B cell (primary cell): Measurements from ENCODE around the gene S100A10. TPM values are rescaled to one million over a fixed set of nuclear protein-coding genes. Genes with fewer than 3 reads are reported as not detected.

Source experiments
- ATAC-seq: fragments of 200-7000 bp; cut with Tn5 transposase; one replicate; pipeline ENCODE4 v1.10.0; 2021; ENCODE audit warnings: low read depth, mild to moderate bottlenecking, moderate number of reproducible peaks, moderate library complexity
- CTCF ChIA-PET: fragments of 350-600 bp; sonication (Branson Sonifier 250); formaldehyde crosslinking; loops from one replicate; lab custom pipeline; 2021; ENCODE audit warnings: antibody characterized with exemption, inconsistent platforms; lab: Charles Lee
- POLR2A ChIA-PET: fragments of 350-600 bp; sonication (Branson Sonifier 250); formaldehyde crosslinking; loops from one replicate; lab custom pipeline; 2021; ENCODE audit warnings: antibody characterized with exemption; lab: Charles Lee
- DNase-seq: peaks from one replicate; pipeline ENCODE4 v3.0.0; 2013
- H2AFZ ChIP-seq: 2 replicates; pipeline ENCODE4 v1.6.1; 2012; ENCODE audit warnings: mild to moderate bottlenecking, low read depth, low read length; ENCODE audit not compliant: insufficient read depth, poor library complexity, severe bottlenecking
- H3K27ac ChIP-seq, 2 donors: 1 replicate in 1 of 2; 2 replicates in 1 of 2; pipeline ENCODE4 v1.5.1; 2012 to 2013; ENCODE audit warnings: low read length in 2 of 2, mild to moderate bottlenecking in 2 of 2, moderate library complexity in 1 of 2
- H3K27me3 ChIP-seq, 4 experiments: fragments of 200-600 bp in 1 of 4; sonication (generic) in 1 of 4; replicated peaks in 1 of 4; 1 replicate in 2 of 4; 2 replicates in 2 of 4; pipeline versions ENCODE4 v1.6.1 to v1.7.0; 2013 to 2016; ENCODE audit warnings: low read length in 3 of 4, mild to moderate bottlenecking in 2 of 4, mixed read lengths in 1 of 4, moderate library complexity in 1 of 4; ENCODE audit not compliant: insufficient read depth in 4 of 4, control insufficient read depth in 3 of 4; ENCODE audit errors: control extremely low read depth in 1 of 4
- H3K36me3 ChIP-seq, 2 experiments: replicated peaks in 1 of 2; 1 replicate in 1 of 2; 2 replicates in 1 of 2; pipeline versions ENCODE4 v1.6.1 to v1.7.1; 2013; ENCODE audit warnings: low read length in 1 of 2; ENCODE audit not compliant: insufficient read depth in 2 of 2, control insufficient read depth in 1 of 2; ENCODE audit errors: control extremely low read depth in 1 of 2, extremely low read depth in 1 of 2
- H3K4me1 ChIP-seq, 2 donors: fragments of 200-600 bp in 1 of 2; sonication (generic) in 1 of 2; 1 replicate in 1 of 2; 2 replicates in 1 of 2; pipeline versions ENCODE4 v1.5.1 to v1.6.1; 2013 to 2017; ENCODE audit warnings: low read length in 2 of 2; ENCODE audit not compliant: control insufficient read depth in 2 of 2, insufficient read depth in 2 of 2
- H3K4me2 ChIP-seq: replicated peaks from 2 replicates; pipeline ENCODE3; 2012; ENCODE audit warnings: mild to moderate bottlenecking, low read depth, low read length; ENCODE audit not compliant: poor library complexity, severe bottlenecking
- H3K4me3 ChIP-seq, 5 experiments: fragments of 200-600 bp in 1 of 5; sonication (generic) in 1 of 5; 1 replicate in 3 of 5; 2 replicates in 2 of 5; pipeline versions ENCODE4 v1.5.1 to v1.7.0; 2011 to 2016; ENCODE audit warnings: low read length in 4 of 5, mild to moderate bottlenecking in 4 of 5, low read depth in 2 of 5, control low read depth in 1 of 5, moderate library complexity in 1 of 5; ENCODE audit not compliant: insufficient read depth in 1 of 5; ENCODE audit errors: control extremely low read depth in 1 of 5, extremely low read depth in 1 of 5
- H3K79me2 ChIP-seq: fragments of 200-600 bp; sonication (generic); one replicate; pipeline ENCODE4 v1.6.0; 2016; ENCODE audit warnings: low read length; ENCODE audit not compliant: control insufficient read depth, insufficient read depth
- H3K9ac ChIP-seq: fragments of 200-600 bp; sonication (generic); 2 replicates; pipeline ENCODE4 v1.6.1; 2017; ENCODE audit warnings: mild to moderate bottlenecking, low read length, moderate library complexity
- H3K9me3 ChIP-seq, 3 donors: one replicate each; pipeline versions ENCODE4 v1.6.1 to v1.7.1; 2013; ENCODE audit warnings: low read length in 2 of 3; ENCODE audit not compliant: control insufficient read depth in 2 of 3, insufficient read depth in 1 of 3; ENCODE audit errors: control extremely low read depth in 1 of 3
- H4K20me1 ChIP-seq: 2 replicates; pipeline ENCODE4 v1.6.0; 2012; ENCODE audit warnings: mild to moderate bottlenecking, low read length; ENCODE audit not compliant: insufficient read depth, control insufficient read depth, poor library complexity, severe bottlenecking
- H3K27ac Mint-ChIP-seq: one replicate; pipeline ENCODE4 v1.8.0; 2021; ENCODE audit warnings: mixed read lengths
- H3K27me3 Mint-ChIP-seq: one replicate; pipeline ENCODE4 v1.8.0; 2021; ENCODE audit warnings: mixed read lengths
- H3K4me1 Mint-ChIP-seq: one replicate; pipeline ENCODE4 v1.8.0; 2021; ENCODE audit warnings: mixed read lengths
- H3K4me3 Mint-ChIP-seq: one replicate; pipeline ENCODE4 v1.8.0; 2021; ENCODE audit warnings: mixed read lengths
- H3K9me3 Mint-ChIP-seq: one replicate; pipeline ENCODE4 v1.8.0; 2022; ENCODE audit warnings: mixed read lengths; ENCODE audit not compliant: insufficient read depth
- EZH2 ChIP-seq: IDR thresholded peaks from 2 replicates; pipeline ENCODE4 v1.6.1; 2012; ENCODE audit warnings: borderline replicate concordance, low read depth, mild to moderate bottlenecking, moderate library complexity, low read length; ENCODE audit not compliant: insufficient read depth, poor library complexity, severe bottlenecking
- WGBS: methylation state at CpG from one replicate; pipeline ENCODE4 v1.1.5; 2013; ENCODE audit warnings: missing lambda C conversion rate; ENCODE audit not compliant: insufficient coverage; 5-methylcytosine and 5-hydroxymethylcytosine counted together
- intact Hi-C: fragments of 100-400 bp; cut with micrococcal nuclease; formaldehyde crosslinking; loops from one replicate; pipeline ENCODE4 v1.10.0; 2022
- polyA plus RNA-seq: library from polyadenylated mRNA; depleted of rRNA; stranded (reverse); fragments of >200 nt; gene quantifications from 2 replicates; pipeline ENCODE4 v1.2.3, GENCODE V29; 2012
- total RNA-seq, 2 donors: library from RNA; stranded (reverse); fragments of 120-200 nt in 1 of 2; gene quantifications; 1 replicate in 1 of 2; 2 replicates in 1 of 2; pipeline versions ENCODE4 v1.2.3 to v1.2.4, GENCODE V29; 2013 to 2022
- TF ChIP-seq, protein P1 (sequence below): fragments of 200-600 bp; IDR thresholded peaks from one replicate; pipeline ENCODE4 v1.8.0; 2022; ENCODE audit warnings: antibody characterized with exemption, mild to moderate bottlenecking

Gene S100A10
- total and polyA plus RNA-seq, 2 donors (not counting 1 experiment from before 2014, with no cell fraction given), result 38.0 to 47.1 TPM

DNA sequence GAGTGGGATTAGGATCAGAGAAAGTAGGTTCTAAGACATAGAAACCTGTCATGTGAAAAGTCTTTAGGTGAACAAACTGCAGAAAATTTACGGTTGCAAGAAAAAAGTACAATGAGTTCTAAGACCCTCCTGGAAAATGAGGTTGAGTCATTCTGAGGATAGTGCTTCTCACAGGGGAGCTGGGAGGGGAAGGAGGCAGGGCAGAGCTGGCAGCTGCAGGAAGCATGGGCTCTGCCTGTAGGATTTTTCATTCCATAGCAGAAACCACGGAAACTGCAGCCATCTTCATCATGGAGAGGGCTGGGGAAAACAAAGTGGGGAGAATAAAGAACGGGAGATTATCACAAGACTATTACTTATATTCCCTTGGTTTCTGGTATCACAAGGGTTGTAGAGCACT lies 58.5 kb downstream of the S100A10 start:
- Histone ChIP-seq H3K9me3 (no peaks in the 10 kb centered on the region), H3K4me1 (peaks cover 0 to 2% of the 10 kb centered on the region in 2 donors), H3K27ac (no peak overlapping the region), H3K27me3 (peaks cover 0 to 3% (median 0%) of the 10 kb centered on the region in 4 experiments), H3K4me3 (no peak overlapping the region), H3K79me2 (no peaks in the 10 kb centered on the region), H3K4me2 (no peak overlapping the region), H4K20me1 (no peaks in the 10 kb centered on the region), H2AFZ (no peak overlapping the region), H3K36me3 (no peaks in the 10 kb centered on the region), H3K9ac (no peak overlapping the region)
- no peaks in the 10 kb centered on the region for H3K9me3 Mint-ChIP-seq
- peaks cover 12% of the 10 kb centered on the region for H3K27me3 Mint-ChIP-seq
- POLR2A ChIA-PET, result interaction anchor here (1.4 kb wide), 1 partner anchor 62 kb away, joined by 3 read pairs; no protein-coding TSS in a partner anchor
- DNase-seq, result no peak
- TF ChIP-seq, protein P1, sequence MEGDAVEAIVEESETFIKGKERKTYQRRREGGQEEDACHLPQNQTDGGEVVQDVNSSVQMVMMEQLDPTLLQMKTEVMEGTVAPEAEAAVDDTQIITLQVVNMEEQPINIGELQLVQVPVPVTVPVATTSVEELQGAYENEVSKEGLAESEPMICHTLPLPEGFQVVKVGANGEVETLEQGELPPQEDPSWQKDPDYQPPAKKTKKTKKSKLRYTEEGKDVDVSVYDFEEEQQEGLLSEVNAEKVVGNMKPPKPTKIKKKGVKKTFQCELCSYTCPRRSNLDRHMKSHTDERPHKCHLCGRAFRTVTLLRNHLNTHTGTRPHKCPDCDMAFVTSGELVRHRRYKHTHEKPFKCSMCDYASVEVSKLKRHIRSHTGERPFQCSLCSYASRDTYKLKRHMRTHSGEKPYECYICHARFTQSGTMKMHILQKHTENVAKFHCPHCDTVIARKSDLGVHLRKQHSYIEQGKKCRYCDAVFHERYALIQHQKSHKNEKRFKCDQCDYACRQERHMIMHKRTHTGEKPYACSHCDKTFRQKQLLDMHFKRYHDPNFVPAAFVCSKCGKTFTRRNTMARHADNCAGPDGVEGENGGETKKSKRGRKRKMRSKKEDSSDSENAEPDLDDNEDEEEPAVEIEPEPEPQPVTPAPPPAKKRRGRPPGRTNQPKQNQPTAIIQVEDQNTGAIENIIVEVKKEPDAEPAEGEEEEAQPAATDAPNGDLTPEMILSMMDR, result no peak
- TF ChIP-seq EZH2, result no peak
- no peak for ATAC-seq
- CTCF ChIA-PET, result interaction anchor here (1.1 to 11.7 kb wide), 13 partner anchors 9 to 64 kb away, joined by 3 to 341 read pairs (median 10); partner anchors contain the start of genes S100A10 and THEM4
- no peak overlapping the region for H3K27ac Mint-ChIP-seq
- intact Hi-C loops, result no loop called here
- peaks cover 7% of the 10 kb centered on the region for H3K4me1 Mint-ChIP-seq
- 92% methylated on average over 1 of the region's 3 CpGs for WGBS
- no peak overlapping the region for H3K4me3 Mint-ChIP-seq

DNA sequence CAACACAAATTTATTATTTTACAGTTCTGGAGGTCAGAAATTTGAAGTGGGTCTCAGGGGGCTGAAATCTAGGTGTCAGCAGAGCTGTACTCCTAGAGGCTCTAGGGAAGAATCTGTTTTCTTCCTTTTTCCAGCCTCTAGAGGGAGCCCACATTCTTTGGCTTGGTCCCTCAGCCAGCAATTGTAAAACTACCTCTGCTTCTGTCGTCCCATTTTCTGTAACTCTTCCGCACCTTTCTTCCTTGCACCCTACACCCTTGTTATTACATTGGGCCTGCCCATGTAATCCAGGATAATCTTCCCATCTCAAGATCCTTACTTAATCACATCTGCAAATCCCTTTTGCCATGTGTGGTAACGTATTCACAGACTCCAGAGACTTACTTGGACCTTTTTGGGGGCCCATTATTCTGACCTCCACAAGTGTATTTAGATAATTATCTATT lies 59.6 kb downstream of the S100A10 start:
- Mint-ChIP-seq H3K4me3 (no peak overlapping the region), H3K9me3 (no peaks in the 10 kb centered on the region), H3K27ac (no peak overlapping the region), H3K27me3 (peaks cover 12% of the 10 kb centered on the region), H3K4me1 (peaks cover 10% of the 10 kb centered on the region)
- no peaks in the 10 kb centered on the region for H3K36me3 ChIP-seq
- H3K27me3 ChIP-seq, result peaks cover 0 to 3% (median 0%) of the 10 kb centered on the region in 4 experiments
- ChIA-PET POLR2A (interaction anchor here (1.4 kb wide), 1 partner anchor 63 kb away, joined by 3 read pairs; no protein-coding TSS in a partner anchor), CTCF (interaction anchor here (1.0 to 11.7 kb wide), 22 partner anchors 9 to 255 kb away, joined by 3 to 341 read pairs (median 4); partner anchors contain the start of genes S100A10 and THEM4)
- no peaks in the 10 kb centered on the region for H3K79me2 ChIP-seq
- intact Hi-C loops, result loop anchor here (1.0 to 5.0 kb wide), 5 partner anchors 34 to 92 kb away; no protein-coding TSS in a partner anchor
- ATAC-seq (peak; percentile 76), DNase-seq (peak; percentile 78)
- 38% methylated on average over 2 of the region's 3 CpGs for WGBS
- peak overlapping the region; percentile 7 for H3K4me2 ChIP-seq
- TF ChIP-seq, protein P1, result peak; percentile 87
- no peak for TF ChIP-seq EZH2
- H3K4me1 ChIP-seq, result peaks cover 0 to 2% of the 10 kb centered on the region in 2 donors
- no peak overlapping the region for H3K4me3 ChIP-seq
- H4K20me1 ChIP-seq, result no peaks in the 10 kb centered on the region
- peak overlapping the region; percentile 29 for H2AFZ ChIP-seq
- no peak overlapping the region for H3K27ac ChIP-seq
- H3K9me3 ChIP-seq, result no peaks in the 10 kb centered on the region
- H3K9ac ChIP-seq, result no peak overlapping the region
